OCI-LY7 (cell line): ENCODE measurements around the gene FTO. TPM values are rescaled to one million over a fixed set of nuclear protein-coding genes. Genes with fewer than 3 reads are reported as not detected.

Experiments
- BruUV-seq: library from RNA; stranded (reverse); fragments of 400-500 nt; replicated peaks from 2 replicates; lab custom pipeline; 2021; lab: Mats Ljungman, UMichigan
- CTCF ChIA-PET: fragments of 300-600 bp; sonication (Branson Sonifier 250); formaldehyde crosslinking; loops from one replicate; lab custom pipeline; 2022; ENCODE audit warnings: antibody characterized with exemption; ENCODE audit not compliant: unreplicated experiment; lab: Charles Lee
- POLR2A ChIA-PET: fragments of 300-600 bp; sonication (Branson Sonifier 250); formaldehyde crosslinking; loops from one replicate; lab custom pipeline; 2022; ENCODE audit warnings: antibody characterized with exemption; lab: Charles Lee
- DNase-seq: peaks from one replicate; pipeline ENCODE4 v3.0.0-alpha.2; 2015; ENCODE audit warnings: low spot score
- H2AFZ ChIP-seq: fragments of 200-600 bp; sonication (generic), shearing (Covaris generic); 2 replicates; pipeline ENCODE4 v1.6.1; 2014; ENCODE audit warnings: mild to moderate bottlenecking, antibody characterized with exemption, low read length, moderate library complexity
- H3K27ac ChIP-seq: fragments of 200-600 bp; sonication (generic); 2 replicates; pipeline ENCODE4 v1.5.1; 2014; ENCODE audit warnings: mixed run types, low read depth, mild to moderate bottlenecking, moderate library complexity, low read length, inconsistent platforms; ENCODE audit not compliant: poor library complexity, severe bottlenecking
- H3K36me3 ChIP-seq: fragments of 200-600 bp; sonication (generic); 2 replicates; pipeline ENCODE4 v1.6.1; 2014; ENCODE audit warnings: mild to moderate bottlenecking, antibody characterized with exemption, low read length, moderate library complexity, mixed read lengths; ENCODE audit not compliant: insufficient read depth
- H3K4me1 ChIP-seq: fragments of 200-600 bp; sonication (generic); 2 replicates; pipeline ENCODE4 v1.5.1; 2014; ENCODE audit warnings: mild to moderate bottlenecking, low read length; ENCODE audit not compliant: insufficient read depth, poor library complexity, severe bottlenecking
- H3K4me2 ChIP-seq: fragments of 200-600 bp; sonication (generic); 2 replicates; pipeline ENCODE4 v1.6.1; 2014; ENCODE audit warnings: mild to moderate bottlenecking, low read length
- H3K4me3 ChIP-seq: fragments of 200-600 bp; sonication (generic); 2 replicates; pipeline ENCODE4 v1.5.1; 2014; ENCODE audit warnings: mild to moderate bottlenecking, low read depth, low read length; ENCODE audit not compliant: poor library complexity, severe bottlenecking
- H3K79me2 ChIP-seq: fragments of 200-600 bp; sonication (generic); 2 replicates; pipeline ENCODE4 v1.6.1; 2016; ENCODE audit warnings: low read depth, mild to moderate bottlenecking, low read length, moderate library complexity, mixed read lengths; ENCODE audit not compliant: insufficient read depth
- H3K9me2 ChIP-seq: fragments of 200-600 bp; sonication (generic); 2 replicates; pipeline ENCODE4 v1.6.1; 2016; ENCODE audit warnings: mild to moderate bottlenecking, low read length, mixed read lengths; ENCODE audit not compliant: insufficient read depth
- H3K9me3 ChIP-seq: fragments of 200-600 bp; sonication (generic); 2 replicates; pipeline ENCODE4 v1.6.1; 2014; ENCODE audit warnings: mild to moderate bottlenecking, mixed run types, low read length, mixed read lengths
- H4K20me1 ChIP-seq: fragments of 200-600 bp; sonication (generic); 2 replicates; pipeline ENCODE4 v1.6.1; 2014; ENCODE audit warnings: mild to moderate bottlenecking, antibody characterized with exemption, low read length, moderate library complexity, mixed read lengths; ENCODE audit not compliant: insufficient read depth
- EZH2phosphoT487 ChIP-seq: fragments of 200-600 bp; sonication (generic); IDR thresholded peaks from 2 replicates; pipeline ENCODE4 v1.6.1; 2018; ENCODE audit warnings: low read depth, borderline replicate concordance, mild to moderate bottlenecking, mixed run types, antibody characterized with exemption, low read length, moderate library complexity, mixed read lengths
- intact Hi-C: fragments of 100-400 bp; cut with micrococcal nuclease; formaldehyde crosslinking; loops from one replicate; pipeline ENCODE4 v1.10.0; 2022; ENCODE audit not compliant: unreplicated experiment
- total RNA-seq, 2 experiments: library from RNA; depleted of rRNA in 1 of 2; stranded (reverse); fragments of >200 nt in 1 of 2; shearing (Covaris generic) in 1 of 2; gene quantifications; 2 replicates each; pipeline ENCODE4 v1.2.3, GENCODE V29; 2014 to 2022
- TF ChIP-seq, protein P1 (sequence below): fragments of 200-600 bp; sonication (generic); conservative IDR thresholded peaks from 2 replicates; pipeline ENCODE4 v1.5.1; 2014; ENCODE audit warnings: mild to moderate bottlenecking, antibody characterized with exemption, low read length, moderate library complexity, mixed read lengths

The FTO gene
- total RNA-seq, 2 experiments from 2014 or later, result 57.1 to 68.0 TPM

DNA sequence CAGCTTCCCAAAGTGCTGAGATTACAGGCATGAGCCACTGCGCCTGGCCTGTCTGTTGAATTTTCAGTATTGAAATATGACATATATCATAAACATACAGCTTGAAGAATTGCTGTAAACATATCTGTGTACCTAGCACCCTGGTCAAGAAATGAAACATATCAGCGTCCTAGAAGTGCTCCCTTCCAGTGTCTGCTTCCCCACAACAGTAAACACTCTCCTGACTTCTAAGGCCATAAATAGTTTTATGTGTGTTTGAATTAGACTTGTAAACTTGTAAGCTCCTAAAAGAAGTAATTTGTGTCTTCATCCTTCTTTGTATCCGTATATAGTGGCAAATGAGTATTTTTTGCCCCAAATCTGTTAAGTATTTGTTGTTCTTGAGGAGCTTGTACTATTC lies 132.2 kb downstream of the FTO start:
- Histone ChIP-seq H3K4me1 (no peaks in the 10 kb centered on the region), H4K20me1 (no peaks in the 10 kb centered on the region), H3K4me3 (no peak overlapping the region), H3K9me2 (no peaks in the 10 kb centered on the region), H3K27ac (no peak overlapping the region), H3K9me3 (no peaks in the 10 kb centered on the region), H2AFZ (no peak overlapping the region), H3K4me2 (no peak overlapping the region), H3K36me3 (no peaks in the 10 kb centered on the region), H3K79me2 (no peaks in the 10 kb centered on the region)
- ChIA-PET CTCF (no interaction called here), POLR2A (interaction anchor here (0.7 kb wide), 2 partner anchors 13 to 222 kb away, joined by 3 to 4 read pairs; no protein-coding TSS in a partner anchor)
- TF ChIP-seq, protein P1, sequence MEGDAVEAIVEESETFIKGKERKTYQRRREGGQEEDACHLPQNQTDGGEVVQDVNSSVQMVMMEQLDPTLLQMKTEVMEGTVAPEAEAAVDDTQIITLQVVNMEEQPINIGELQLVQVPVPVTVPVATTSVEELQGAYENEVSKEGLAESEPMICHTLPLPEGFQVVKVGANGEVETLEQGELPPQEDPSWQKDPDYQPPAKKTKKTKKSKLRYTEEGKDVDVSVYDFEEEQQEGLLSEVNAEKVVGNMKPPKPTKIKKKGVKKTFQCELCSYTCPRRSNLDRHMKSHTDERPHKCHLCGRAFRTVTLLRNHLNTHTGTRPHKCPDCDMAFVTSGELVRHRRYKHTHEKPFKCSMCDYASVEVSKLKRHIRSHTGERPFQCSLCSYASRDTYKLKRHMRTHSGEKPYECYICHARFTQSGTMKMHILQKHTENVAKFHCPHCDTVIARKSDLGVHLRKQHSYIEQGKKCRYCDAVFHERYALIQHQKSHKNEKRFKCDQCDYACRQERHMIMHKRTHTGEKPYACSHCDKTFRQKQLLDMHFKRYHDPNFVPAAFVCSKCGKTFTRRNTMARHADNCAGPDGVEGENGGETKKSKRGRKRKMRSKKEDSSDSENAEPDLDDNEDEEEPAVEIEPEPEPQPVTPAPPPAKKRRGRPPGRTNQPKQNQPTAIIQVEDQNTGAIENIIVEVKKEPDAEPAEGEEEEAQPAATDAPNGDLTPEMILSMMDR, result no peak
- TF ChIP-seq EZH2phosphoT487, result no peak
- DNase-seq, result no peak
- BruUV-seq, result no TSS peak
- intact Hi-C loops, result no loop called here

DNA sequence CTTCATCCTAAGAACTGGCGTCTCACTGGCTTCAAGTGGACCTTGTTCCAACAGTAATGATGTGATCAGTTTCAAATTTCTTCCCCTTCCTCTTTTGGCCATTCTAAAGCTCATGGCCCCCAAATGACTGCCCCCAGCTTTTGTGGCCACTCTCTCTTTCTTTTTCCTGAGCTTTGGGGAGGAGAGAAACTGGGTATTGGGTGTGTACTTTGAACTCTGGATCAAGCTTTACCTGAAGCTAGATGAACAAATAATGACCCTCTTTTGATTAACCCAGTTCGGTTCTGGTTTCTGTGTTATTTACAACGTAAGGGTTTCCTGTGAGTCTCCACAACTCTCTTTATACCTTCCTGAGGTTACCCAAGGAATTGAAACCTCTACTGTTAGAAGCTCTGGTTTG lies 132.7 kb downstream of the FTO start:
- Histone ChIP-seq H3K4me1 (no peaks in the 10 kb centered on the region), H3K9me3 (no peaks in the 10 kb centered on the region), H3K36me3 (no peaks in the 10 kb centered on the region), H3K27ac (no peak overlapping the region), H3K4me3 (no peak overlapping the region), H2AFZ (no peak overlapping the region), H4K20me1 (no peaks in the 10 kb centered on the region), H3K79me2 (no peaks in the 10 kb centered on the region), H3K4me2 (no peak overlapping the region), H3K9me2 (no peaks in the 10 kb centered on the region)
- intact Hi-C loops, result no loop called here
- ChIA-PET CTCF (no interaction called here), POLR2A (interaction anchor here (0.7 kb wide), 1 partner anchor 14 kb away, joined by 3 read pairs; no protein-coding TSS in a partner anchor)
- TF ChIP-seq, protein P1, result no peak
- no peak for TF ChIP-seq EZH2phosphoT487
- DNase-seq, result no peak
- BruUV-seq, result no TSS peak

DNA sequence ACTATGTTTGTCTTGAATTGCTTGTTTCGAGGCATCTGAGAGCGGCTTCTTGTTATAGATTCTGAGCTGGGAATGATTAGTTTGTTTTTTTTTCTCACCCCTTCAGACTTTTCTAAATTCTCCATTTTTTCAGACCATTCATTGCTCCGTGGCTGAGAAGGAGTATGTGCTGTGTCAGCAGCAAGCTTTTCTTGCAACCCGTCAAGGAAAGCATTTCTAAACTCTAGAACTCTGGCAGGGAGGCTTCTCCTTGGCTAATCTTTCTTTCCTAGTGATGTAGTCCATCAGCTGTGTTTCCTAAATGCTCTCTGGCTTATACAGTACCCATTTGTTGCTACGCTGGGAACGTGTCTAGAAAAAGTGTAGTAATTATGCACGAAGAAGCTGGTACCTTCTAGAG lies 133.5 kb downstream of the FTO start:
- no peaks in the 10 kb centered on the region for H3K79me2 ChIP-seq
- H3K36me3 ChIP-seq, result no peaks in the 10 kb centered on the region
- no peak overlapping the region for H3K27ac ChIP-seq
- intact Hi-C loops, result no loop called here
- H3K9me3 ChIP-seq, result no peaks in the 10 kb centered on the region
- BruUV-seq, result no TSS peak
- H2AFZ ChIP-seq, result no peak overlapping the region
- TF ChIP-seq EZH2phosphoT487, result no peak
- TF ChIP-seq, protein P1, result no peak
- H3K4me2 ChIP-seq, result no peak overlapping the region
- ChIA-PET CTCF (no interaction called here), POLR2A (interaction anchor here (1.5 kb wide), 1 partner anchor 13 kb away, joined by 6 read pairs; no protein-coding TSS in a partner anchor)
- H3K4me3 ChIP-seq, result no peak overlapping the region
- no peak for DNase-seq
- H4K20me1 ChIP-seq, result no peaks in the 10 kb centered on the region
- H3K4me1 ChIP-seq, result no peaks in the 10 kb centered on the region
- no peaks in the 10 kb centered on the region for H3K9me2 ChIP-seq
